ENCODE results near the gene IGSF23. TPM values are rescaled to one million over a fixed set of nuclear protein-coding genes. Genes with fewer than 3 reads are reported as not detected.

The IGSF23 gene
- total and polyA plus RNA-seq, 2 donors (not counting 1 experiment from before 2014, with no cell fraction given) = not detected

- Histone ChIP-seq H3K27me3 (replicated peaks in 1 of 4; ENCODE audit: control extremely low read depth in 1 of 4, control insufficient read depth in 3 of 4, insufficient read depth in 4 of 4, low read length in 3 of 4) (peaks cover 0 to 11% (median 0%) of the 10 kb centered on the region in 4 experiments), H3K4me1 (ENCODE audit: control insufficient read depth in 2 of 2, insufficient read depth in 2 of 2, low read length in 2 of 2) (peaks cover 8 to 25% of the 10 kb centered on the region in 2 donors), H3K27ac (ENCODE audit: low read length in 2 of 2) (no peak overlapping the region), H3K36me3 (replicated peaks in 1 of 2; ENCODE audit: control extremely low read depth in 1 of 2, control insufficient read depth in 1 of 2, extremely low read depth in 1 of 2, insufficient read depth in 2 of 2, low read length in 1 of 2) (no peaks in the 10 kb centered on the region), H3K4me3 (ENCODE audit: control extremely low read depth in 1 of 5, extremely low read depth in 1 of 5, insufficient read depth in 1 of 5, low read depth in 2 of 5, low read length in 4 of 5) (no peak overlapping the region), H4K20me1 (ENCODE audit: control insufficient read depth, insufficient read depth, low read length, poor library complexity, severe bottlenecking) (no peaks in the 10 kb centered on the region), H2AFZ (ENCODE audit: insufficient read depth, low read depth, low read length, poor library complexity, severe bottlenecking) (no peak overlapping the region), H3K9ac (ENCODE audit: low read length) (no peak overlapping the region), H3K4me2 (replicated peaks; ENCODE audit: low read depth, low read length, poor library complexity, severe bottlenecking) (peak overlapping the region; percentile 46), H3K9me3 (ENCODE audit: control extremely low read depth in 1 of 3, control insufficient read depth in 2 of 3, insufficient read depth in 1 of 3, low read length in 2 of 3) (no peaks in the 10 kb centered on the region), H3K79me2 (ENCODE audit: control insufficient read depth, insufficient read depth, low read length) (no peaks in the 10 kb centered on the region)
- CTCF ChIA-PET = interaction anchor here (1.2 kb wide), 1 partner anchor 85 kb away, joined by 4 read pairs; no protein-coding TSS in a partner anchor
- Mint-ChIP-seq H3K9me3 (ENCODE audit: insufficient read depth) (no peaks in the 10 kb centered on the region), H3K4me1 (peaks cover 18% of the 10 kb centered on the region), H3K27me3 (peaks cover 16% of the 10 kb centered on the region), H3K4me3 (peak overlapping the region; percentile 34), H3K27ac (peak overlapping the region; percentile 20)
- ATAC-seq (ENCODE audit: low read depth) (peak; percentile 42), DNase-seq (peak; percentile 43)
- intact Hi-C loops (cut with micrococcal nuclease) = loop anchor here (5.0 kb wide), 1 partner anchor 36 kb away; no protein-coding TSS in a partner anchor
- TF ChIP-seq CTCF (IDR thresholded peaks at IDR 0.05) (no peak), EZH2 (IDR thresholded peaks at IDR 0.05; ENCODE audit: borderline replicate concordance, insufficient read depth, low read depth, low read length, poor library complexity, severe bottlenecking) (no peak)
- POLR2A ChIA-PET = interaction anchor here (0.7 kb wide), 2 partner anchors 37 to 123 kb away, joined by 3 to 8 read pairs; no protein-coding TSS in a partner anchor
- no CpG with 5 or more reads among the region's 4 CpGs for WGBS (ENCODE audit: insufficient coverage)
These were observed 72.5 kb downstream of the IGSF23 start for GRCh38 chr19:44685877-44686276.

Small RNA genes lying within 50 kb of the gene (small RNA-seq; reads per million reads assigned to genes)
- gene AC243964.1 (ENCODE audit: insufficient read length, low read depth, low replicate concordance) = not detected

Other genes starting within 250 kb of the IGSF23 start
- 7.6 and 7.9 TPM in 2 replicates for gene ZNF285, start 212.0 kb upstream of the IGSF23 start, total RNA-seq
- gene ZNF285, start 212.0 kb upstream of the IGSF23 start, polyA plus RNA-seq = 2.9 and 4.6 TPM in 2 replicates
- 6.2 and 6.7 TPM in 2 replicates for gene ZNF229, start 165.1 kb upstream of the IGSF23 start, total RNA-seq
- 1.5 and 1.8 TPM in 2 replicates for gene ZNF229, start 165.1 kb upstream of the IGSF23 start, polyA plus RNA-seq
- 16.1 and 19.6 TPM in 2 replicates for gene ZNF180, start 113.0 kb upstream of the IGSF23 start, total RNA-seq
- gene ZNF180, start 113.0 kb upstream of the IGSF23 start, polyA plus RNA-seq = 1.6 and 4.4 TPM in 2 replicates
- not detected in 2 replicates for gene CEACAM20, start 83.9 kb upstream of the IGSF23 start, total RNA-seq
- not detected in 2 replicates for gene CEACAM20, start 83.9 kb upstream of the IGSF23 start, polyA plus RNA-seq
- gene PVR, start 30.3 kb downstream of the IGSF23 start, total RNA-seq = 0.67 TPM in 1 of 2 replicates, not detected in the other
- gene PVR, start 30.3 kb downstream of the IGSF23 start, polyA plus RNA-seq = 0.09 and 0.26 TPM in 2 replicates
- not detected in 2 replicates for gene CEACAM19, start 57.9 kb downstream of the IGSF23 start, total RNA-seq
- gene CEACAM19, start 57.9 kb downstream of the IGSF23 start, polyA plus RNA-seq = 0.06 TPM in 1 of 2 replicates, not detected in the other
- gene CEACAM16, start 85.6 kb downstream of the IGSF23 start, total RNA-seq = not detected in 2 replicates
- not detected in 2 replicates for gene CEACAM16, start 85.6 kb downstream of the IGSF23 start, polyA plus RNA-seq
- gene BCL3, start 135.1 kb downstream of the IGSF23 start, total RNA-seq = 135 and 147 TPM in 2 replicates
- 52.3 and 124 TPM in 2 replicates for gene BCL3, start 135.1 kb downstream of the IGSF23 start, polyA plus RNA-seq
- not detected in 2 replicates for gene CBLC, start 164.3 kb downstream of the IGSF23 start, total RNA-seq
- gene CBLC, start 164.3 kb downstream of the IGSF23 start, polyA plus RNA-seq = not detected in 2 replicates
- not detected in 2 replicates for gene BCAM, start 195.5 kb downstream of the IGSF23 start, total RNA-seq
- gene BCAM, start 195.5 kb downstream of the IGSF23 start, polyA plus RNA-seq = not detected in 2 replicates
- gene NECTIN2, start 232.7 kb downstream of the IGSF23 start, total RNA-seq = 0.32 TPM in 1 of 2 replicates, not detected in the other
- 0.15 and 1.0 TPM in 2 replicates for gene NECTIN2, start 232.7 kb downstream of the IGSF23 start, polyA plus RNA-seq

All from B cell (primary cell).